ENCODE results near the gene CUEDC1.

The CUEDC1 gene

GRCh38 chr17:57892820-57893595 lies 62.2 kb downstream of the CUEDC1 start:
- no peak for DNase-seq

GRCh38 chr17:57892146-57892819 lies 62.9 kb downstream of the CUEDC1 start:
- peak; percentile 94 for DNase-seq

GRCh38 chr17:57890857-57891232 lies 64.4 kb downstream of the CUEDC1 start:
- no peak for DNase-seq

- no peak for DNase-seq
Observed at GRCh38 chr17:57889892-57890856, 65.0 kb downstream of the CUEDC1 start.

- no peak for DNase-seq
Observed at GRCh38 chr17:57889252-57889651, 66.0 kb downstream of the CUEDC1 start.

GRCh38 chr17:57888311-57889216 lies 66.6 kb downstream of the CUEDC1 start:
- DNase-seq: no peak

- no peak for DNase-seq
Observed at GRCh38 chr17:57887161-57887560, 68.1 kb downstream of the CUEDC1 start.

- no peak for DNase-seq
Observed at GRCh38 chr17:57886020-57886419, 69.2 kb downstream of the CUEDC1 start.

GRCh38 chr17:57885148-57885915 lies 69.9 kb downstream of the CUEDC1 start:
- DNase-seq: no peak

GRCh38 chr17:57881783-57882351 lies 73.3 kb downstream of the CUEDC1 start:
- no peak for DNase-seq

- no peak for DNase-seq
Observed at GRCh38 chr17:57881143-57881542, 74.1 kb downstream of the CUEDC1 start.

- DNase-seq: no peak
Observed at GRCh38 chr17:57880086-57880456, 75.1 kb downstream of the CUEDC1 start.

- no peak for DNase-seq
Observed at GRCh38 chr17:57879437-57880085, 75.7 kb downstream of the CUEDC1 start.

- DNase-seq: no peak
Observed at GRCh38 chr17:57877803-57878377, 77.3 kb downstream of the CUEDC1 start.

GRCh38 chr17:57876866-57877237 lies 78.4 kb downstream of the CUEDC1 start:
- no peak for DNase-seq

- DNase-seq: no peak
Observed at GRCh38 chr17:57876023-57876865, 79.0 kb downstream of the CUEDC1 start.

GRCh38 chr17:57875290-57876022 lies 79.8 kb downstream of the CUEDC1 start:
- no peak for DNase-seq

Measured in activated CD8-positive, alpha-beta memory T cell treated with anti-CD3 and anti-CD28 coated beads for 24 hours (primary cell).